ENCODE measurements around the gene CUEDC1.

- TF ChIP-seq CTCF (IDR thresholded peaks at IDR 0.05): no peak
- TF ChIP-seq POLR2A (IDR thresholded peaks at IDR 0.05): no peak
These were observed 25.8 kb downstream of the CUEDC1 start for GRCh38 chr17:57929386-57929785.
